ENCODE measurements around the gene SUMF1. TPM values are rescaled to one million over a fixed set of nuclear protein-coding genes. Genes with fewer than 3 reads are reported as not detected.

Gene SUMF1
- polyA plus RNA-seq, 1 donor = 44.0 TPM

DNA sequence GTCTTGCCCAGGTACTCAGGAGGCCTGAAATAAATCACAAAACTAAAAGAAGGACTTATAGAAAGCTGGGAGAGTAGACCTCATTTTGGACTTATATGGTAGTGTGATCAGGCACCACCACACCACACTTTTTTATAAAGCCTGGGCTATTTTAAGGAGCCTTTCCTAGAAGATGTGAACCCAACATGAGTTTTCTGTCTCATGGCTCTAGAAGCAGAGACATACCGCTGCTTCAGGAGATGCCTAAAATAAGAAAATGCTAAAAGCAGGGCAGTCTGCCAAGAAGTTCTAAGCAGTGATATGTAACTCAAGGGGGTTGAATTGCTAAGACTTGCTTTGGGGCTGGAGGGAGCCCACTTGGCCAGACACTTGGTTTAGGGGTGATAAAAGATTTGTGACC, 49.6 kb downstream of the SUMF1 start:
- no peak for DNase-seq

- DNase-seq = no peak
Measured at GRCh38 chr3:4416961-4417360, 50.1 kb downstream of the SUMF1 start.

DNA sequence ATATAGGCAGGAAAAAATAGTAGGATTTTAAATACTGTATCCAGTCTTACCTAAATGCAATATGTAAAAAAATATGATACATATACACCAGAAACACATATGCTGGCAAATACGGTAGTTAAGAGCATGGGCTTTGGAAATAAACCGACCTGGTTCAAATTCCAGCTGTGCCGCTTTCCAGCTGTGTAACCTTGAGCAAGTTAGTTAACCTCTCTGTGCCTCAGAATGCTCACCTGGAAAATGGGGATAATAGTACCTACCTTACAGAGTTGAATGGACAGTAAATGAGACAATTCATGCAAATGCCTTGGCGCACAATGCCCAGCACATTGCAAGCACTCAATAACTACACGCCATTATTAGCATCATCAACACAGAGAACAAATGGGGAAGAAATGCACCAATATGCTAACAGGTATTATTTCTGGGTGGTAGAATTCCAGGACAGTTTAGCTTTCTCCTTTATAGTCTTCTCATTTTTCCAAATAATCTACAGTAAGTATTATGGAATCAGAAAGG, 50.6 kb downstream of the SUMF1 start:
- DNase-seq = no peak

DNA sequence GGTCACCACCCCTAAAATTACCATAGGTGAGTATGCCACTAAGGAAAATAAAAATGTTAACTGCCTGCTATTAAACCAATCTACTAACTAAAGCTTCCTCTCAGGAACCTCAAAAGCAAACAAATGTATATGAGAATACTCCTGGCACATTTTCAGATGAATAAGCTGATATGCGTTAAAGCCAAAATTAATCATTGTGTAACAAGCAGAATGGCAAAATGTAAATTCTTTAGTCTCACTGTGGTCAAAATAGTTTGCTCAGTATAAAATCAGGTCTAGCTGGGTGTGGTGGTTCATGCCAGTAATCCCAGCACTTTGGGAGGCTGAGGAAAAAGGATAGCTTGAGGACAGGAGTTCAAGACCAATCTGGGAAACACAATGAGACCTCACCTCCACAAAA, 53.6 kb downstream of the SUMF1 start:
- no peak for DNase-seq

- no peak for DNase-seq
Measured at GRCh38 chr3:4411833-4412232, 55.2 kb downstream of the SUMF1 start.

DNA sequence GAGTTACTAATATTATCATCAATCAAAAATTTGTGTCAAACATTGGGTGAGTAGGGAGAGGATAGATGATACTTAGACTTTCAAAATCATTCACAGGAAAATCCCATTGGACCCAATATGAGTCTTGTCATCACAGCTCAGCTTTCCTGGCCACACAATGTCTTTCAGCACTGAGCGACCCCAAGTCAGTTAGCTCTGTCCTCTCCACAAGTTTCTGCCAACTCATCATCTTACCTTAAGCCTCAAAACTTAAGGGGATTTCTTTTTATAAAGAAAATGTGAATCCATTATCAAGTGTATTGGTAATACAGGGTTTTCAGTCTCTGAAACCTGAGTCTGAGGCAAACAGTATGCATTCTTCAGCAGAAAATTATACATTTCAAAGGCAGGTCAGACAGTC, 55.8 kb downstream of the SUMF1 start:
- DNase-seq = no peak

- no peak for DNase-seq
Measured at GRCh38 chr3:4410606-4411005, 56.5 kb downstream of the SUMF1 start.

DNA sequence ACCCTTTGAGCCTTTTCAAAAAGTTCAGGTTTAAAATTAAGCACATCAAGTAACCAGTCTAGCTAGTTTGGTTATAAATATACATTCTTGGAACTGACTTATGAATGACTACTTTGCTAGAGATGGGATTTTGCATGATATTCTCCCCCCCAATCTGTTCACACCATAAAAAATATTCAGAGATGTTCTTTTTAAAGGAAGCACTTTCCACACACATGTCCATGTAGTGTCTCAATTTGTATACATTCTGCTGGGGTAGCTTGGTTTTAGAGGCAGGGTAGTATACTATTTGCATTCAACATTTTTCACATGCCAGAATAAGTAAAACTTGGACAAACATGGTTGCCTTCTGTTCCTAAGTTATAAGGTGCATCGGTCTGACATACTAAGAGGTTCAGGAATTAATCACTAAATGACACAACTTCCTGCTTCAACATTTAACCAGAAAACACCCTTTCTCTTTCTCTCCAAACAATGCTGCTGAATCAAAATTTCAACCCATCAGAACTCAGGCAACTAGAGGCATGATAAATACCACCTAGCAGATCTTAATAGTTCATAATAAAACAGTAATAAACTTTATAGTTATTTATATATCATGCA, 57.0 kb downstream of the SUMF1 start:
- no peak for DNase-seq

- no peak for DNase-seq
Measured at GRCh38 chr3:4409415-4409814, 57.7 kb downstream of the SUMF1 start.

DNA sequence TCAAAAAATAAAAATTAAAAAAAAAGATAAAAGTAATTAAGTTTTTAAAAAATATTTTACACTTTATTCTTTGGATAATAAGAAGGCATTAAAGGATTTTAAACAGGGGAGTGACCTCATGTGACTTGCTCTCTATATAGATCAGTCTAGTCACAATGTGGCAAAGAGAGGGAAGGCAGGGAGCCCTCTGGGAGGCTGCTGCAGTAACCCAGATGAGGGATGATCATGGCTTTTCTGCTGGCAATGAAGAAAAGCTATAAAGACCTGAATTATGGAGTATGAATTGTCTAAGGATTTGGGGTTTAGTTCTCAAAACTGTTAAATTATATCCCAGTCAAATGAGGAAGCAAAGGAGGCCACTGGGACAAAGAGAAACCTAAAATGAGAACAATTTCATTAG, 58.1 kb downstream of the SUMF1 start:
- DNase-seq = no peak

GRCh38 chr3:4407941-4408340, 59.1 kb downstream of the SUMF1 start:
- DNase-seq = no peak

- no peak for DNase-seq
Measured at GRCh38 chr3:4406746-4407568, 60.1 kb downstream of the SUMF1 start.

GRCh38 chr3:4404881-4405280, 62.2 kb downstream of the SUMF1 start:
- DNase-seq = no peak

DNA sequence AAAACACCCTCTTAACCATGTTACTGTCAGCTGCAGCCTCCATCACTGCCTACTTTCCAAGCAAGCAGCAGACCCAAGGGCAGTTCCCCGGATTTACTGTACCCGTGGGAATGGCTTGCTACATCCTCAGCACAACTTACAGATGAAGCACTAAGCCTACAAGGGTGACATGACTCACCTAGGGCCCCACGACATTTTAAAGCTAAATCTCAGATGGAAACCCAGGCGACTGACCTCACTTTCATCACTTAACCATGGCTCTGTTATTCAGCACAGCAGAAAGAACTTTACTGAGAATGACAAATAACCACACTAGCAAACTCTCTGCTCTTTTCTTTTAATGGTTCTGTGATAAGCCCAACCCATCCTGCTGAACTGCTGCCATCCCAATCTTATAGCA, 65.6 kb downstream of the SUMF1 start:
- no peak for DNase-seq

DNA sequence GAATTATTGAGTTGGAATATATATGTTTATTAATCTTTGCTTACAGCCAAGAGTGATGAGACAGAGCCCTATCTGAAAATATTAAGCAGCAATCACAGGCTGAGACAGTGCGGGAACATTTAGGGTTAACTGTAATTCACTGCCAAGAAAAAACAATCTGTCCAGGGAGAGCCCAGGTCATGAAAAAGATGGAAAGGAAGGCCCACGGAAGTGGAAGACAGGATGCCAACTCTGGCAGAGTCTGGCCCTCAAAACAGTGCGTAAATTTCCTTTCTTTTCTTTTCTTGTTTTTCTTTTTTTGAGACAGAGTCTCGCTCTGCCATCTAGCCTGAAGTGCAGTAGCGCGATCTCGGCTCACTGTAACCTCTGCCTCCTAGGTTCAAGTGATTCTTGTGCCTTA, 67.6 kb downstream of the SUMF1 start:
- no peak for DNase-seq

GRCh38 chr3:4398941-4399245, 68.2 kb downstream of the SUMF1 start:
- DNase-seq = no peak

GRCh38 chr3:4398120-4398940, 68.7 kb downstream of the SUMF1 start:
- no peak for DNase-seq

GRCh38 chr3:4397466-4397865, 69.6 kb downstream of the SUMF1 start:
- DNase-seq = no peak

DNA sequence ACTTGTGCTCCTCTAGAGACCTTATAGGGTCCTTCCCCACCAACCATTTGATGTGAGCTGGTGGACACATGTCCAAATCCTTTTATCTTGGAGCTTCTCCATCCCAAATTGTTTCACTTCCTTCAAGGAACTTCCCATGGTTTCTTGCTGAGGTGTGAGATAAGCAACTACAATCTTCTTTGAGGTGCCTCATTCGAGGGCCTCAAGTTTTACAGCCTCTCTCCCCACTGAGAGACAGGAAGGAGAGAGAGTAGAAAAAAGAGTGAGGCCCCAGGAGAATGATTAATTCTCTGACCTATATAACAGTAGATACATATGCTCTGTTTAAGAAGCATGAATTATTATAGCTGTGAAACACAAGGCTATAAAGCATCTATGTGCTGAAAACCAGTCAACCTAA, 70.5 kb downstream of the SUMF1 start:
- no peak for DNase-seq

DNA sequence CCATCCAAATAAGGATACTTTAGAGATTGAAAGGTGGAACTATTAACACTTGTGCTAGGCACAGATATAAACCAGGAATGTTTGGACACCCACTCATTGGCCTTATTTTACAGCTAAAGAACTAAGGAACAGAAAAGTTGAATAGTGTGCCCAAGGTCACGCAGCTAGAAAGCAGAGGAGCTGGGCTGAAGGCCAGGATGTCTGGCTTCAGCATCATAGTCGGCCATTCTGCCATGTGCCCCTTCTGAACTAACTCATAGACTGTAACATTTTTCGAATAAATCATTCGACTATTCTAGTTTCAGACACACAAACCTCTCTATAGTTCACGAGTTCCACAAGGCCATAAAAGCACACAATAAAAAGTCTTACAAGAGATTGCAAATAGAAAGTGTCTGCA, 71.1 kb downstream of the SUMF1 start:
- DNase-seq = no peak

- DNase-seq = no peak
Measured at GRCh38 chr3:4395448-4395847, 71.6 kb downstream of the SUMF1 start.

- DNase-seq = no peak
Measured at GRCh38 chr3:4394567-4394966, 72.5 kb downstream of the SUMF1 start.

- no peak for DNase-seq
Measured at GRCh38 chr3:4394048-4394447, 73.0 kb downstream of the SUMF1 start.
